WTC11 (cell line): ENCODE results near the gene UGT8.

ENCODE experiments used
- ATF2 ChIP-seq: sonication (generic); formaldehyde crosslinking; IDR thresholded peaks from 2 replicates; pipeline ENCODE4 v1.8.1; 2022; ENCODE audit warnings: low read depth, missing genetic modification reagents, borderline replicate concordance
- CREM ChIP-seq: sonication (generic); formaldehyde crosslinking; IDR thresholded peaks from 2 replicates; pipeline ENCODE4 v1.8.1; 2022; ENCODE audit warnings: mild to moderate bottlenecking, missing genetic modification reagents, moderate library complexity
- CTCF ChIP-seq: fragments of 200-600 bp; IDR thresholded peaks from 2 replicates; pipeline ENCODE4 v1.8.0; 2022; ENCODE audit warnings: antibody characterized with exemption
- E2F1 ChIP-seq: sonication (generic); formaldehyde crosslinking; IDR thresholded peaks from 2 replicates; pipeline ENCODE4 v1.8.0; 2022; ENCODE audit warnings: mild to moderate bottlenecking, missing genetic modification reagents
- FOXP1 ChIP-seq: sonication (generic); formaldehyde crosslinking; IDR thresholded peaks from 2 replicates; pipeline ENCODE4 v1.8.0; 2022; ENCODE audit warnings: missing genetic modification reagents, mild to moderate bottlenecking, moderate library complexity, borderline replicate concordance
- GABPB1 ChIP-seq: sonication (generic); formaldehyde crosslinking; IDR thresholded peaks from 2 replicates; pipeline ENCODE4 v1.8.1; 2023; ENCODE audit warnings: mild to moderate bottlenecking, missing genetic modification reagents
- GRHL2 ChIP-seq: fragments of 250-450 bp; sonication (Bioruptor Pico); IDR thresholded peaks from 2 replicates; pipeline ENCODE4 v1.8.0; 2022; ENCODE audit warnings: mild to moderate bottlenecking, moderate library complexity; ENCODE audit not compliant: insufficient replicate concordance, severe bottlenecking
- GTF2I ChIP-seq: fragments of 250-450 bp; sonication (Bioruptor Pico); conservative IDR thresholded peaks from 2 replicates; pipeline ENCODE4 v1.4.0; 2021; ENCODE audit warnings: mild to moderate bottlenecking
- NR3C1 ChIP-seq: sonication (generic); formaldehyde crosslinking; conservative IDR thresholded peaks from 2 replicates; pipeline ENCODE4 v1.8.1; 2023; ENCODE audit warnings: low read depth, mild to moderate bottlenecking, missing genetic modification reagents
- PRRX2 ChIP-seq: fragments of 250-450 bp; sonication (Bioruptor Pico); IDR thresholded peaks from 2 replicates; pipeline ENCODE4 v1.8.0; 2021; ENCODE audit warnings: mild to moderate bottlenecking
- SP1 ChIP-seq: sonication (generic); formaldehyde crosslinking; conservative IDR thresholded peaks from 2 replicates; pipeline ENCODE4 v1.8.1; 2022; ENCODE audit warnings: missing genetic modification reagents
- USF2 ChIP-seq: sonication (generic); formaldehyde crosslinking; IDR thresholded peaks from 2 replicates; pipeline ENCODE4 v1.8.1; 2023; ENCODE audit warnings: mild to moderate bottlenecking, missing genetic modification reagents, moderate library complexity
- ZNF396 ChIP-seq: fragments of 250-450 bp; sonication (Bioruptor Pico); IDR thresholded peaks from 2 replicates; pipeline ENCODE4 v1.8.0; 2021; ENCODE audit warnings: mild to moderate bottlenecking, moderate library complexity, borderline replicate concordance

GRCh38 chr4:114615435-114615834 is 16.8 kb downstream of the UGT8 start:
- TF ChIP-seq CTCF (no peak), PRRX2 (CRISPR knock-in tag) (no peak), SP1 (CRISPR knock-in tag) (no peak), CREM (no peak), GTF2I (CRISPR knock-in tag) (no peak), E2F1 (CRISPR knock-in tag) (no peak), ZNF396 (no peak), GABPB1 (CRISPR knock-in tag) (no peak), NR3C1 (CRISPR knock-in tag) (no peak), ATF2 (CRISPR knock-in tag) (no peak), USF2 (CRISPR knock-in tag) (no peak), FOXP1 (CRISPR knock-in tag) (no peak), GRHL2 (no peak)
